CD4-positive, alpha-beta T cell treated with Interleukin-17A for 4 hours (primary cell): ENCODE data around the gene NEAT1.
"Not testable (repeated sequence)": the region's sequence is repeated elsewhere in the genome, so short reads cannot be mapped to it uniquely, and the experiment has no call there.

Experiments used
- DNase-seq: peaks from one replicate; pipeline ENCODE4 v3.0.0-alpha.2; 2020; ENCODE audit warnings: mixed read lengths

NEAT1 gene

DNA sequence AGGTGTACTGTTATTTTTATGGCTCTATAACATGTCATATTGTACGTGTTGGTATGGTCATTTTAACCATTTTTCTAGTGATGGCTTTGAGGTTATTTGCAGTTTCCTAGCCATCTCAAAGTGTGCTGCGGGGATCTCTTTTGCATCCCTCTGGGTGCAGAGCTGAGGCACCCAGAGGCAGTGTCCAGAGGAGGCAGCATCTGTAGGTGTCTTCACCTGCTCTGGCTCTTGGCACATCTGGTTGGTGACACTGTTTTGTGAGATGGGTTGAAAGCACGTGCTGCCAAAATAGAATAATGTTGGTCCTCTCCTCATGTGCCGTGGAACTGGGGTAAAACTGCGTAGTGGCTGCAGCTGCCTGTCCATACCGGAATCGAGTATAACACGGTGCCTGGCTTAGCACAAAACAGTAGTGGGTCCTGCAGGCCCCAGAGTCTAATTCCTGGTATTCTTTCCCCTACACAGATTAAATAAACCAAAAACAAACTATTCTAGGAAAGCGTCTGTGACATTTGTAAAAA, 12.9 kb downstream of the NEAT1 start:
- peak; percentile 11 for DNase-seq

DNA sequence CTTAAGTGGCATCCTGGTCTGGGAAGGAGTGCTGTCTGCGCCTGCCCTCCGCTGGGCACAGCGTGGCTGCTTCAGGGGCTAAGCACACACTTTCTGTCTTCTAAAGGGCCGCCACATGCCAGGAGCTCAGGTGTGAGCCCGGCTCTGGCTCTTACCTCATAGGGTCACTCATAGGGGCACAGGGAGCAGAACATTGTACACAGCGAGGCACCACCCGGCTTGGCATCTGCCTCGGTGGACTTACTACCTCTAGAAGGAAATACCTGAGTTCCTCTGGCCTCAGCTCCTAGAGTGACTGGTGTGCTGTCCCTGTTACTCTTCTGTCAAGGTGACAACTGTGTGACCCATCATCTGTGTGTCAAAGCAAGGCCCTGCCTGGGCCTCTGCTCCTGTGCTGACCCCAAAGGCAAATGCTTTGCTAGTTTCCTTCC, 13.4 kb downstream of the NEAT1 start:
- peak; percentile 19 for DNase-seq

DNA sequence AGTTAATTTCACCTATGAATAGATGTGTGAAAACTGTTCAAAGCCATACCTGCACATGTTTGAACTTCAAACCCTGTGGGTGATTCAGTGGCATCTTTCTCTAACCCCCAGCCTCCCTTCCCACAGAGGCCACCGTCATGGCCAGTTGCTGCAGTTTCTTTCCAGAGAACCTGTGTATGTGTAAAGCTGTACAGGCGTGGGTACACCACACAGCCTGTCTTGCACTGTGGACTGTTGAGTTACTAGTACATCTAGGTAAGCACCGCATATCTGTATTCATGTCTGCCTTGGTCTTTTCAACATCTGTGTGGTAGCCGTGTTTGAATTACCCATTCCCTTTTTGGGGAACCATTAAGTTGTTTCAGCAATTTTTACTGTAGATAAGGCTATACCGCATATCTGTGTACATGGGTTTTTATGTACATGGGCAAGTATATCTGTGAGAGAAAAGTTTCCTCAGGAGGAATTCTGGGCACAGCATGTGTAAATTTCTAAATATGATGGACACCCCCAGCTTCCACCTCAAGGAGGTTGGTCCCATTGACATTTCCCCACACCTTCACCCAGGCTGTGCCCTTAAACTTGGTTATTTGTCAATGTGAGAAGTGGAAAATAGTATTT, 13.9 kb downstream of the NEAT1 start:
- peak; percentile 9 for DNase-seq

DNA sequence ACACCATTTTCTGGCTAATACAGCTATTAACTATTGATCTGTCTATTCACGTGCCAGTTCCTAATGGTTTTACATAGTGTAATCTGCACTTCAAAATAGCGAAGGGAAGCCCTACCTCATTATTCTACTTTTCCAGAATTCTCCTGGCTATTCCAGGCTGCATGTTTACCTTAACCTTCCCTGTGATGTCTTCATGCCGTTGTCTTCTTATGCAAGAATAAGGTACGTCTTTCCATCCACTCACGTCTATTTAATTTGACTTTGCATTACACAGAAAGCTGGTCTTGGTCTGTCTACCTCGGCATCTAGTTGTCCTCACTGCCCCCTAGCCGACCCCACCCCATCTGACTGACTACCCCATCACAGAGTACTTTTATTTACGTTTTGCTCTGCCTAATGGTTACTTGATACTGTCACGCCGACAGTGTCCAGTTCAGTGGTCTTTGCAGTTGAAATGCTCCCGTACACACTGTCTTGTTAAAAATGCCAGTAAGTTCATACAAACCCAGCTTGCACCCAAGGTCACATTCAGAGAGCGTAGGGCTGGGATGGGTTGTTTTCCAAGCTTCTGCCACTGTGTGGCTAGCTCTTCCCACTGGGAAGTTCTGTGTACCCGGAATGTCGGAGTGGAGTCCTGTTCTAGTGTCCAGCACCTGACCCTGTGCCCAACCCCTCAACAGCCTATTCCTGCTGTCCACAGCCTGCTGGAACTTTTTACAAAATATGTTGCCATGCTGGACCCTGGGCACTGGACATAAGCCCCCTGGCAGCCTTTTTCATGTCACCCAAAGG, 15.0 kb downstream of the NEAT1 start:
- no peak for DNase-seq

DNA sequence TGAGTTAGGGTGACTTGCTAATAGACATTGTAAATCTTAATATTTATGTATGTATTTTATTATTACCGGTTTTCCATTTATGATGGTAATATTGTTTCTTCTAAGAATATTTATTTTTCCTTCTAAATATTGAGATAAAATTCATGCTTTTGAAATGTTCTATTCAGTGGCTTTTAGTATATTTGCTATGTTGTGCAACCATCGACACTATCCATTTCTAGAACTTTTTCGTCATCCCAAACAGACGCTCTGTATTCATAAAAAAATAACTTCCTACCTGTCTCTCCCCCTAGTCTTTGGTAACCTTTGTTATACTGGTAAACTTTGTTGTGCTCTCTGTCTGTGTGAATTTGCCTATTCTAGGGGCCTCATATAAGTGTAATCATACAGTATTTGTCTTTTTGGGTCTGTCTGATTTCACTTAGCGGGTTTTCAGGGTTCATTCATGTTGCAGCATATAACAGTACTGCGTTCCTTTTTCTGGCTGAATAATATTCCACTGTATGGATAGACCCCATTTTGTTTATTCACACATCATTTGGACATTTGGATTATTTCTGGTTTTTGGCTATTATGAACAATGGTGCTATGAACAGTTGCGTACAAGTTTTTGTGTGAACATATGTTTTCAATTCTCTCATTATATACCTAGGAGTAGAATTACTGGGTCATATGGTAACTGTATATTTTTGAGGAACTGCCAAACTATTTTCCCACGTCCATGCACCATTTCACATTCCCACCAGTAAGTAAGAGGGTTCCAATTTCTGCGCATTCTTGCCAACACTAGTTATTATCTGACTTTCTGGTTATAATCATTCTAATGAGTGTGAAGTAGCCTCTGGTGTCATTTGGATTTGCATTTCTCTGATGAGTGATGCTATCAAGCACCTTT, 15.9 kb downstream of the NEAT1 start:
- DNase-seq: no peak

DNA sequence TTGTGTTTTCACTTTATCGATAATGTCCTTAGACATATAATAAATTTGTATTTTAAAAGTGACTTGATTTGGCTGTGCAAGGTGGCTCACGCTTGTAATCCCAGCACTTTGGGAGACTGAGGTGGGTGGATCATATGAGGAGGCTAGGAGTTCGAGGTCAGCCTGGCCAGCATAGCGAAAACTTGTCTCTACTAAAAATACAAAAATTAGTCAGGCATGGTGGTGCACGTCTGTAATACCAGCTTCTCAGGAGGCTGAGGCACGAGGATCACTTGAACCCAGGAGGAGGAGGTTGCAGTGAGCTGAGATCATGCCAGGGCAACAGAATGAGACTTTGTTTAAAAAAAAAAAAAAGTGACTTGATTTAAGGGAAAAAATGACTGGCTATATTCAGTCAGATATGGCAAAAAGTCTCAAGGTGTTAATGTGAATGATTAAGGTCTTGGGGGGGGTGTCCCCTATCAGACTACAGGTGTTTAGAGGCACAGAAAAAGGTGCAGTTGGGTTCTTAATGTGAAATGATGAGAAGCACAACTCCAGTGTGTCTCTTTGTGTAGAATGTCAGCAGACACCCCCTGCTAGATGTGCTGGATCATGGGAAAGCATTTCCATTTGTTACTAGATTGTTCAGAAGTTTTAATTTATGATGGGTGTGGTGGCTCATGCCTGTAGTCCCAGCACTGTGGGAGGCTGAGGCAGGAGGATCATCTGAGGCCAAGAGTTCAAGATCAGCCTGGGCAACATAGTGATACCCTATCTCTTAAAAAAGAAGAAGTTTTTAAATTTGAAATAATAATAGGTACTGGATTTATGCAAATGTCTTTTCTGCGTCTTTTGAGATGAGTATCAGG, 17.0 kb downstream of the NEAT1 start:
- no peak for DNase-seq

DNA sequence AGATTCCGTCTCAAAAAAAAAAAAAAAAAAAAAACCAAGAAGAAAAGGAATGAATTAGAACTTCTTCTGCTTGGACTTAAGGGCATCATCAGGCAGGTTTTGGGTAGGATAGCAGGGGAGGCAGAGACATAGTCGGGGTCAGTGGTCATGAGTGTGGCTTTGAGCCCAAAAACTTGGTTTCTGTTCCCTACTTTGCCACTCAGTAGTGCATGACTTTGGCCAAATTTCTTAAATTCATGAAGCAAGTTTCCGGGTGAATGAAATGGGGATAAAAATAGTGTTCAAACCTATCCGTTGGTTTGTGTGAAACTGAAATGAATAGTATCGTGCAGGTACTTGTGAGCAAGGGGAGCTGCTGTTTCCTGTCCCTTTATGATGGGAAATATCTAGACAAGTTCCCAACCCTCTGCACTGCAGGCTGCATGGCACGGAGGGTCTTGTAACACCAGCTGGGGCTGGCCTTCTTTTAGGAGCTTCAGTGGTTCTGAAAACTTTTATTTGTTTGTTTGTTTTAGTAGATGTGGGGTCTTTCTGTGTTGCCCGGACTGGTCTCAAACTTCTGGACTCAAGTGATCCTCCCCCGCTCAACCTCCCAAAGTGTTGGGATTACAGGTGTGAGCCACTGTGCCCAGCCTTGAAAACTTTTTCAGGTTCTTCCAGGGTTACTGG, 18.4 kb downstream of the NEAT1 start:
- DNase-seq: peak; percentile 15

DNA sequence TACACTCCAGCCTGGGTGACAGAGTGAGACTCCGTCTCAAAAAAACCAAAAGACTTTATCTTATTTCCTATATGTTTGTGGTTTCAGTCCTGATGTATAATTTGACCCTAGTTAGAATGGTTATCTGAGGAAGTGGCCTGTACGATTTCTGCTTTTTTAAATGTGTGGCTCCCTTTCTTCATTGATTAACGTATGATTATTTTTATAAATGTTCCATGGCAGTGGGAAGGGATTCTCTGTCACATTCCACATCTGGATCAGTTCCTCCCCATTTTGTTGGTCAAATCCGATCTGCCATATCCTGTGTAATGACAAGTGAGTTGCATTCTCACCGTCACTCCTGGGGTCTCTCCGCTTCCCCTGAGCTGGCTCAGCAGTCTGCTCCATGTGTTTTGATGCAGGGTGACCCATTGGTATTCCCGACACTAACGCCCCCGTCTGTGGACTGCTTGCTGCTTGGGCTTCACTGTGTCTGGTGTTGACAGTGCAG, 20.3 kb downstream of the NEAT1 start:
- no peak for DNase-seq

DNA sequence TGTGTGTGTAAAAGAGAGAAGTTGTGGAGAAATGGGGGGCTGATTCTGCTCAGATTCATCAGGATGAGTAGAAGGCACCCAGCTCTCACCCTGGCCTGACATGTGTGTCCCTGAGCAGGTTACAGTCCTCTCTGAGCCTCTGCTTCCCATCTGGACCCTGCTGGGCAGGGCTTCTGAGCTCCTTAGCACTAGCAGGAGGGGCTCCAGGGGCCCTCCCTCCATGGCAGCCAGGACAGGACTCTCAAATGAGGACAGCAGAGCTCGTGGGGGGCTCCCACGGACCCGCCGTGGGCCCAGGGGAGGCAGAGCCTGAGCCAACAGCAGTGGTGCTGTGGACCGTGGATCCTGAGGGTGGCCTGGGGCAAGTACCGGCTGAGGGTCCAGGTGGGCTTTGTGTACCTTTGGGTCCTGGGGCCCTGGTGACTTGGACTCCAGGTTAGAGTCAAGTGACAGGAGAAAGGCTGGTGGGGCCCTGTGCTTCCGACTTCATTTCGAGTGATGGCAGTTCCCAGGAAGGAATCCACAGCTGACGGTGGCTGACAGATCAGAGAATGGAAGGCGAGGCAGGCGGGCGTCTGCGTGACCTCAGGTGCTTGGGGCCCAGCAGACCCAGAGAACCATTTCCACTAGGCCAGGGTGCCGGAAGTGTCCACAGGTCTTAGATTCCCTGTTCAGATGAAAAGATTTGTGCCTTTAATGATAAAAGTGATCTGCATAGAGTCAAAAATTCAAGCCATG, 21.9 kb downstream of the NEAT1 start:
- no peak for DNase-seq

DNA sequence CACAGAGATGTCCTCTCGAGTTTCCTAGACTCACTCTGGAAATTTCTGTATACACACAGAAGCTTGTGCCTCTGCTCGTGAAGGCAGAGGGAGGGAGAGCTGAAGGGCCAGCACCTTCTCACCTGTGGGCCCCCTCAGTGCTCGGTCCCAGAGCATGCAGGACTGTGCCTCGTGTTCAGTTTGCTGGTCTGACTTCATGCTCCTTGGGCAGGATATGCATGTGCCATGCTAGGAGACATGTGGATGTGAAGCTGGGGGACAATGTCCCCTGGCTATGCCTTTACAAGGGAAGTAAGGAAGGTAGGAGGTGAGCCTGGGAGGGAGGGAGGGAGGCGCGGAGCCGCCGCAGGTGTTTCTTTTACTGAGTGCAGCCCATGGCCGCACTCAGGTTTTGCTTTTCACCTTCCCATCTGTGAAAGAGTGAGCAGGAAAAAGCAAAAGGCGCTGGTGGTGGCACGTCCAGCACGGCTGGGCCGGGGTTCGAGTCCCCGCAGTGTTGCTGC, 22.6 kb downstream of the NEAT1 start:
- no peak for DNase-seq

DNA sequence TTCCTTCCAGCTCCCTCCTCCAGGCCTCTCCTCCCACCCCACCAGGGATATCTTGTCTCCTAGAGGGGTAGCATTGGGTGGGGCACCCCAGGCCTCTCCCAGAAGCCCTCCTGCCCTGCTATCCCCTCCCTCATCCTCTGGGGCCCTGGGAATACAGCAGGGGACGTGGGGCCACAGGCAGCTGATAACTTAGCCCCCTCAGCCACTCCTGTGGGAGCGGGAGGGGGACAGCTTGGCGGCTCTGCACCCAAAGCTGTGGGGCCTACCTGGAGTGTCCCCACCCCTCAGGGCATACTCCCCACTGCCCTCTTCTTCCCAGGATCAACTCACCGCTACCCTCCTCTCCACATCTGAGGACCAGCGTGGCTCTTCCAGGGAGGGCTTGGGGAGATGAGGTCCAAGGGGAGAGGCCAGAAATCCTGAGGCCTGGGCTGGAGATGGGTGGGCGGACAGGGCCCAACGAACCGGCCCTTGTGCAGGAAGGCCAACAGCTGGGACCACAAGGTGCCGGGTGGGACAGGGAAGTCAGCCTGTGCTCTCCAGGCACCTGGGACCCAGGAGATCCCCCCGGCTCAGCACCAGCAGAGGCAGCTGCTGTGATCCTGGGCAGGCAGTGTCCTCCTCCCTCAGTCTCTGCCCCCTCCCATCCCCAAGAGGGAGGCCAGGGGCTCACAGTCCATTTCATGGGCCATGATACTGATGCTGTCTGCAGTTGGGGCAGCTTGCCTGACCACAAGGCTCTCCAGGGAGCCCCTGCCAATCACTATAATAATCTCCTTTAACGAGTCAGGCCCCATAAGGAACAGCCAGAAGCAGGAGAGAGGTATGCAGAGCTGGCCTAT, 23.2 kb downstream of the NEAT1 start:
- DNase-seq: no peak

DNA sequence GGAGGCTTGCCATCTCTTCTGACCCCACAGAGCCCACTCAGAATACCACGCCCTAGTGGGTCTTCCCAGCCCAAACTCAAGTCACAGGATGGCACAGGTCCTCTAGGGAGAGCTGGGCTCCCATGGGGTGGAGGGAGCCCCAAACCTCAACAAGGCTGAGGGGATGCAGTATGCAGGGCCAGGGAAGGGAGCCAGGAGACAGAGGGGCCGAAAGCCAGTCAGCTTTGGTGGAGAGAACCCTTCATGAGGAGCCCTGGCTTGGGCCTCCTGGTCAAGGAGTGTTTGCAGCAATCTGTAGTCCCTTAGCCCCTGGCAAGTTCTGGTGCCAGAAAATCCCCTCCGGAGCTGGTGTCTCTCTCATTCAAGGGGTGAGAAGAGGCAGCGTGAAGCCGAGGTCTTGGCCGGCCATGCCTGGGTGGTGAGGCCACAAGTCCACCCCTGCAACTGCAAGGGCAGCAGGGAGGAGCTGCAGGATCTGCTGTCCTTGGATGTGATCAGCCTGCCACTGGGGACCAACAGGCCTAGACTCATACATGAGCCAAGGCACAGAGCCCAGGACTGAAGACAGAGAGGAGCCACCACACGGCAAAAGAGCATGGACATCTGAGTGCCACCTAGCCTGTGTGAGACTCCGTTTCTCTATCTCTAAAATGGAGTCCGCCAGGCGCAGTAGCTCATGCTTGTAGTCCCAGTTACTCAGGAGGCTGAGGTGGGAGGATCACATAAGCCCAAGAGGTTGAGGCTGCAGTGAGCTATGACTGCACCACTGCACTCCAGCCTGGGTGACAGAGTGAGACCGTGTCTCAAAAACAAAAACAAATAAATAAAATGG, 24.1 kb downstream of the NEAT1 start:
- DNase-seq: no peak

DNA sequence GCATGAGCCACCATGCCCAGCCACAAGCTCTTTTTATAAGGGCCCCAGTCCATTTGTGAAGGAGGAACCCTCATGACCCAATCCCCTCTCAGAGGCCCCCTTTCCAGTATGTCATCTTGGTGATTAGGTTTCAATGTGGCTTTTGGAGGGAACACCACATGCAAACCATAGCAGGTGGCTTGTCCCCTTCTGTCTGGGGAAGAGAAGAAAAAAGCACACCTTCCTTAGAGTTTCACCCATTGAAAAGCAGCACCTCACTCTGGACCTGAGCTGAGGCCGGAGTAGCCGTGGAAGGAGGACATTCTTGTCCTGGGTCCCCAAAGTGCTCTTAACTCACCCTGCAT, 25.4 kb downstream of the NEAT1 start:
- DNase-seq: no peak

DNA sequence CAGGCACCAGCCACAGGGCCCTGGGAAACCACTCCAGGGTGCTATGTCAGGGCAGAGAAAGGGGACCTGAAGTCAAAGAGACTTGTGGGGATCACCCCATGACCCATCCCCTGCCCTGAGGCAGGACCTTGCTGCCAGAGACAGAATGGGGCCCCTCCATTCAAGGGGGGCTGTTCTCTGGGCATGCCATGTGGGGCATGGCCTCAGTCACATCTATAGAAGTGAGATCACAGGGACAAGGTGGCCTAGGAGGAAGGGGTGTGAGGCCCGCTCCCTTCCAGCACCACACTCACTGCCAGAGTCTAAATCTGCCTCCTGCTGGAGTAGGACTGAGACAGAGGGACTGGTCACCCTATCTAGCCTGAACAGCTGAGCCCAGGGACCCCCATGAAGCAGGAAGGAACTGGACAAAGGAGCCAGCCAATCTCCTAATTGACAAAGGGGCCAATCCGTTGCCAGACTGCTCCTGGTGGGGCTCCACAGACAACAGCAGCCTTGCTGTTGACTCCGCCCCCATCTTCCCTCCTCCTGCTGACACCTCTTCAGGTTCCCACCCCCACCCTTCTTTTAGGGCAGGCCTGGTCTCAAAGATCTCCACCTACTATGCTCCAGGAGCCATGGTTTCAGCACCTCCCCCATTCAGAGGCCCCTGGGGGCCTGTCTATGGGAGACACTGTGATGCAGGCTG, 26.0 kb downstream of the NEAT1 start:
- DNase-seq: no peak

DNA sequence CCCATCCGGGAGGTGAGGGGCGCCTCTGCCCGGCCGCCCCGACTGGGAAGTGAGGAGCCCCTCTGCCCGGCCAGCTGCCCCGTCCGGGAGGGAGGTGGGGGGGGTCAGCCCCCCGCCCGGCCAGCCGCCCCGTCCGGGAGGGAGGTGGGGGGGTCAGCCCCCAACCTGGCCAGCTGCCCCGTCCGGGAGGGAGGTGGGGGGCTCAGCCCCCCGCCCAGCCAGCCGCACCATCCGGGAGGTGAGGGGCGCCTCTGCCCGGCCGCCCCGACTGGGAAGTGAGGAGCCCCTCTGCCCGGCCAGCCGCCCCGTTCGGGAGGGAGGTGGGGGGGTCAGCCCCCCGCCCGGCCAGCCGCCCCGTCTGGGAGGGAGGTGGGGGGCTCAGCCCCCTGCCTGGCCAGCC, 28.7 kb downstream of the NEAT1 start:
- DNase-seq: not testable (repeated sequence)

DNA sequence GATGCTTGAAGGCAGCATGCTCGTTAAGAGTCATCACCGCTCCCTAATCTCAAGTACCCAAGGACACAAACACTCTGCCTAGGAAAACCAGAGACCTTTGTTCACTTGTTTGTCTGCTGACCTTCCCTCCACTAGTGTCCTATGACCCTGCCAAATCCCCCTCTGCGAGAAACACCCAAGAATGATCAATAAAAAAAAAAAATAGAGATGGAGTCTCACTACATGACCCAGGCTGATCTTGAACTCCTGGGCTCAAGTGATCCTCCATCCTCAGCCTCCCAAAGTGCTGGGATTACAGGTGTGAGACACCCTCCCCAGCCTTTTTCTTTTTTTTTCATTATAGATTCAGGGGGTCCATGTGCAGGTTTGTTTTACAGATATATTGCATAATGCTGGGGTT, 29.7 kb downstream of the NEAT1 start:
- DNase-seq: not testable (repeated sequence)

DNA sequence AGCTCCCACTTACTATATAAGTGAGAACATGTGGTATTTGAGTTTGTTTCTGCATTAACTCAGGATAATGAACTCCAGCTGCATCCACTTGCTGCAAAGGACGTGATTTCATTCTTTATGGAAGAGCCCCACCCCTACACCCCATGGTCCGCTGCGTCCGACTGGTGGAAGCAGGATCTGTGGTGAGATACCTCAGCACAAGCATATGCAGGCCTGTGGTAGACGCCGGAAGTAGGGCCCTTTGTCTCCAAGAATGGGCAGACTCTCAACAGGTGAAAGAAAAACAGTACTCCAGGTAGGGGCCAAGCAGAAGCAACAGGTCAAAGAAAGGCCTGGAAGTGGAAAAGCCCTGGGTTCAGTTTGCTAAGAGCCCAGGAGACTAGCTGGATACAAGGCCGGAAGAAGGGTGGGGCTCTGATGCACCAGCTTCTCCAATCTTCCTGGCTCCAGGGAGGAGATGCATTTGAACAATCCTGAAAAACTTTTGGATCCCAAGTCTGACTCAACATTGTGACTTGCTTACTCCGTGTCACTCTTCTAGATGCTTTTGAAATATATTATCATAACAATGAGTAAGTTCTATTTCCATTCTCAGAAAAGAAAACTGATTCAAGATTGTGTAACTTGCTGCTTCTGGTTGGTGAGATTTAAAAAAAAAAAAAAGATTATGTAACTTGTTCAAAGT, 30.4 kb downstream of the NEAT1 start:
- no peak for DNase-seq

DNA sequence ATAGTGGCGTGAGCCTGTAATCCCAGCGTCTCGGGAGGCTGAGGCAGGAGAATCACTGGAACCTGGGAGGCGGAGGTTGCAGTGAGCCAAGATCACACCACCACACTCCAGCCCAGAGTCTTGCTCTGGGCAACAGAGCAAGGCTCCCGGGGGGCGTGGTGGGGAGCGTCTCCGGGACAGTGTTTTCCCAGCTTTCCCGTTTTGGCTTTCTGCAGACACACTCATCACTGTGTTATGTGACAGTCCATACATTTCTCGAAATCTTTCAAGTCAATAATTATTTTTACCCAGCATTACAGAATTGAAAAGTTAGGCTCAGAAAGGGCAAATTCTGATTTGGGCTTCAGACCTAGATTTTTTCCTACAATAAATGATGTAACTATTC, 31.7 kb downstream of the NEAT1 start:
- DNase-seq: no peak
